Kidney (tissue), 14 donors: ENCODE data around the gene MIPEP. TPM values are rescaled to one million over a fixed set of nuclear protein-coding genes. Genes with fewer than 3 reads are reported as not detected.

Source experiments
- DNase-seq, 5 donors: peaks; one replicate each; pipeline ENCODE4 v3.0.0-alpha.2; 2013 to 2020
- FAIRE-seq: peaks from 2 replicates; lab custom pipeline; 2012; peaks lifted over from hg19 to GRCh38; lab: Jason Lieb, UNC
- H3K27ac ChIP-seq, 2 donors: one replicate each; pipeline ENCODE4 v1.7.0; 2013; ENCODE audit warnings: low read depth in 2 of 2, low read length in 2 of 2, inconsistent platforms in 1 of 2
- H3K27me3 ChIP-seq: one replicate; pipeline ENCODE4 v1.7.1; 2013; ENCODE audit warnings: low read length, inconsistent platforms; ENCODE audit not compliant: control insufficient read depth, insufficient read depth
- H3K36me3 ChIP-seq, 3 donors: one replicate each; pipeline versions ENCODE4 v1.7.0 to v1.7.1; 2013; ENCODE audit warnings: low read length in 3 of 3, control low read depth in 1 of 3, inconsistent platforms in 1 of 3; ENCODE audit not compliant: insufficient read depth in 3 of 3, control insufficient read depth in 2 of 3
- H3K4me1 ChIP-seq, 3 donors: one replicate each; pipeline versions ENCODE4 v1.7.0 to v1.7.1; 2013; ENCODE audit warnings: low read length in 3 of 3, inconsistent platforms in 1 of 3, low read depth in 1 of 3; ENCODE audit not compliant: control insufficient read depth in 2 of 3, insufficient read depth in 2 of 3
- H3K4me3 ChIP-seq, 3 donors: one replicate each; pipeline versions ENCODE4 v1.7.0 to v1.8.1; 2013; ENCODE audit warnings: low read length in 3 of 3, control low read depth in 1 of 3, inconsistent platforms in 1 of 3
- H3K9ac ChIP-seq, 3 donors: one replicate each; pipeline versions ENCODE4 v1.7.0 to v1.7.1; 2013; ENCODE audit warnings: low read length in 3 of 3, control low read depth in 1 of 3, inconsistent platforms in 1 of 3
- H3K9me3 ChIP-seq, 3 donors: one replicate each; pipeline versions ENCODE4 v1.7.0 to v1.7.1; 2013; ENCODE audit warnings: low read length in 3 of 3, control low read depth in 1 of 3, inconsistent platforms in 1 of 3; ENCODE audit not compliant: control insufficient read depth in 2 of 3, insufficient read depth in 1 of 3
- CTCF ChIP-seq: IDR thresholded peaks from 3 replicates; pipeline ENCODE4 v1.5.1; 2012; ENCODE audit warnings: mild to moderate bottlenecking, moderate library complexity, borderline replicate concordance; ENCODE audit not compliant: insufficient read depth; ENCODE audit errors: extremely low read depth
- intact Hi-C: fragments of 100-400 bp; cut with DNase I; formaldehyde crosslinking; loops from one replicate; pipeline ENCODE4 v1.11.1; 2022
- polyA plus RNA-seq: library from polyadenylated mRNA; stranded (reverse); fragments of 350-450 nt; fragmentation: Illumina TruSeq; extraction: RNeasy Lipid Tissue Mini Kit (QIAGEN cat#74804); gene quantifications from one replicate; pipeline ENCODE4 v1.2.3, GENCODE V29; 2014; ENCODE audit warnings: low read depth, low replicate concordance; ENCODE audit not compliant: insufficient read depth
- total RNA-seq: library from RNA; stranded (reverse); fragmentation: NEBNext Ultra II Directional; extraction: Animal tissue kit (Norgen Biotek cat#: 25700); gene quantifications from one replicate; pipeline ENCODE4 v1.2.1, GENCODE V29; 2021
- donor health status: control.
- donor health status: control.
- donor health status: control.
- donor health status: control.
- donor health status: control.
- donor health status: DM: yes; HTN: yes; CAD: no.
- donor health status: Normal renal cell carcinoma (clear cell type).

Gene MIPEP
- total and polyA plus RNA-seq, 2 donors from 2014 or later = 29.1 to 46.8 TPM

GRCh38 chr13:23923031-23923430, 33.8 kb upstream of the MIPEP start:
- no peaks in the 10 kb centered on the region for H3K36me3 ChIP-seq
- DNase-seq = no peak
- no peak overlapping the region for H3K9ac ChIP-seq
- H3K9me3 ChIP-seq = no peaks in the 10 kb centered on the region
- no peaks in the 10 kb centered on the region for H3K27me3 ChIP-seq
- FAIRE-seq = no peak
- no peak overlapping the region for H3K27ac ChIP-seq
- no peak overlapping the region for H3K4me3 ChIP-seq
- no peaks in the 10 kb centered on the region for H3K4me1 ChIP-seq
- intact Hi-C loops = loop anchor here (10.0 kb wide), 1 partner anchor 302 kb away; no protein-coding TSS in a partner anchor
- TF ChIP-seq CTCF = no peak

DNA sequence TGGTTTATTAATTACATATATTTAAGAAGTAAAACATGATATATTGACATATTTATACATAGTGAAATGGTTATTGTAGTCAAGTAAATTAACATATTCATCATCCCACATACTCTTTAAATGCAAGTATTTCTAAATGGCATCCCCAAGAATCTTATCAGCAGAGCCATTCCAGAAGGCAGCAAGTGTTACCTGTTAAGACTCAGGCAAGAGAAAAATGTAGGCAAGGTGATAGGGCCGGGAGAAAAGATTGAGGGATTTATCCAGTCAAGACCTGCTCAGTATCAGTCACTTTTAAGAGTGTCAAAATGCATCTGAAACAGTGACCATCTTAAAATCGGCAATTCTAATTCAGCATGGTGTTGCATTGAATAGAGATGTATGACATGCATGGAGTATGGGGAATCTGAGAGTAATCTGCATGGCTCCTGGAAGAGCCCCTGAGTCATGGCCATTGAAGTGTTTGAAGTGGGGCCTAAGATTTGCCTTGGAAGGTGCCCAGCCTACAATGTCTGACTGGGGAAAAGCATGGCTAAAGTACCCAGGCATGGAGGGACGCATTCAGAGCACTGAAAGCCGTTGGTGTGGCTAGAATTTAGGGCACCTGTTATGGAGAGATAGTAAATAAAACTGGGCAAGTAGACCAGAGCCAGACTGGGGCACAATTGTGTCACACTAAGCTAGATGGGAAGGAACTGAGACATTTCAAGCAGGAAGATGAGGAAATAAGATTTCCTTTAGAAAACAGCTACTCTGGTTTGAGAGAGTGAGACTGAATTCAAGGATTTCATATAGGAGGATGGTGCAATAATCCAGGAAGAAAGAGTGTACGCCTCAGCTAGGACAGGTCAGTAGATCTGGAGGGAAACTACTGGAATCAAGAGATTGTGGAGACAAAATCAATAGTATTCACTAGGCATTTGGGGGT, 33.1 kb upstream of the MIPEP start:
- no peak overlapping the region for H3K27ac ChIP-seq
- no peak overlapping the region for H3K9ac ChIP-seq
- intact Hi-C loops = loop anchor here (10.0 kb wide), 1 partner anchor 303 kb away; no protein-coding TSS in a partner anchor
- DNase-seq = no peak
- no peak for TF ChIP-seq CTCF
- no peaks in the 10 kb centered on the region for H3K9me3 ChIP-seq
- no peak overlapping the region for H3K4me3 ChIP-seq
- H3K36me3 ChIP-seq = no peaks in the 10 kb centered on the region
- no peaks in the 10 kb centered on the region for H3K4me1 ChIP-seq
- no peaks in the 10 kb centered on the region for H3K27me3 ChIP-seq
- FAIRE-seq = no peak

- FAIRE-seq = peak; percentile 99
- Histone ChIP-seq H3K9me3 (no peaks in the 10 kb centered on the region), H3K27ac (no peak overlapping the region), H3K27me3 (no peaks in the 10 kb centered on the region), H3K36me3 (no peaks in the 10 kb centered on the region), H3K4me3 (no peak overlapping the region), H3K4me1 (no peaks in the 10 kb centered on the region), H3K9ac (no peak overlapping the region)
- peak; percentile 67 for TF ChIP-seq CTCF
- DNase-seq = peak in 4 of 5 donors; percentile 48 to 86 (median 69)
- intact Hi-C loops = loop anchor here (10.0 kb wide), 1 partner anchor 303 kb away; no protein-coding TSS in a partner anchor
Measured at GRCh38 chr13:23921451-23921888, 32.3 kb upstream of the MIPEP start.
